BJ (cell line): Measurements from ENCODE around the gene LAMA3. TPM values are rescaled to one million over a fixed set of nuclear protein-coding genes. Genes with fewer than 3 reads are reported as not detected.

Experiments
- CTCF ChIA-PET: fragments of 350-600 bp; formaldehyde crosslinking; extraction: SDS; loops from one replicate; lab custom pipeline; 2021; ENCODE audit warnings: antibody characterized with exemption, inconsistent platforms; lab: Yijun Ruan, JAX
- POLR2A ChIA-PET: fragments of 300-600 bp; sonication (Branson Sonifier 250); formaldehyde crosslinking; extraction: SDS; loops from one replicate; lab custom pipeline; 2021; ENCODE audit warnings: antibody characterized with exemption; lab: Charles Lee
- DNase-seq: peaks from one replicate; pipeline ENCODE4 v3.0.0-alpha.2; 2011; ENCODE audit warnings: low read depth
- H3K27me3 ChIP-seq: 2 replicates; pipeline ENCODE4 v1.6.0; 2011; ENCODE audit warnings: low read length; ENCODE audit not compliant: control insufficient read depth, insufficient read depth
- H3K36me3 ChIP-seq: 2 replicates; pipeline ENCODE4 v1.5.1; 2011; ENCODE audit warnings: low read length; ENCODE audit not compliant: control insufficient read depth, insufficient read depth
- H3K4me3 ChIP-seq: 2 replicates; pipeline ENCODE4 v1.5.1; 2011; ENCODE audit warnings: low read depth, mild to moderate bottlenecking, control low read depth, low read length
- polyA plus RNA-seq: library from polyadenylated mRNA; depleted of rRNA; stranded (reverse); fragments of >200 nt; gene quantifications from 2 replicates; pipeline ENCODE4 v1.2.3, GENCODE V29; 2011
- TF ChIP-seq, protein P1 (sequence below): IDR thresholded peaks from 2 replicates; pipeline ENCODE4 v1.5.1; 2011; ENCODE audit warnings: low read depth, mild to moderate bottlenecking, control low read depth, inconsistent platforms, low read length, moderate library complexity; ENCODE audit not compliant: insufficient read depth

LAMA3 gene
- polyA plus RNA-seq, 1 experiment = 5.6 TPM

- CTCF ChIA-PET = interaction anchor here (1.1 to 1.9 kb wide), 2 partner anchors 15 to 35 kb away, joined by 3 to 8 read pairs; no protein-coding TSS in a partner anchor
- H3K27me3 ChIP-seq = no peaks in the 10 kb centered on the region
- POLR2A ChIA-PET = interaction anchor here (0.6 kb wide), 1 partner anchor 468 kb away, joined by 3 read pairs; no protein-coding TSS in a partner anchor
- H3K36me3 ChIP-seq = no peaks in the 10 kb centered on the region
- TF ChIP-seq, protein P1, sequence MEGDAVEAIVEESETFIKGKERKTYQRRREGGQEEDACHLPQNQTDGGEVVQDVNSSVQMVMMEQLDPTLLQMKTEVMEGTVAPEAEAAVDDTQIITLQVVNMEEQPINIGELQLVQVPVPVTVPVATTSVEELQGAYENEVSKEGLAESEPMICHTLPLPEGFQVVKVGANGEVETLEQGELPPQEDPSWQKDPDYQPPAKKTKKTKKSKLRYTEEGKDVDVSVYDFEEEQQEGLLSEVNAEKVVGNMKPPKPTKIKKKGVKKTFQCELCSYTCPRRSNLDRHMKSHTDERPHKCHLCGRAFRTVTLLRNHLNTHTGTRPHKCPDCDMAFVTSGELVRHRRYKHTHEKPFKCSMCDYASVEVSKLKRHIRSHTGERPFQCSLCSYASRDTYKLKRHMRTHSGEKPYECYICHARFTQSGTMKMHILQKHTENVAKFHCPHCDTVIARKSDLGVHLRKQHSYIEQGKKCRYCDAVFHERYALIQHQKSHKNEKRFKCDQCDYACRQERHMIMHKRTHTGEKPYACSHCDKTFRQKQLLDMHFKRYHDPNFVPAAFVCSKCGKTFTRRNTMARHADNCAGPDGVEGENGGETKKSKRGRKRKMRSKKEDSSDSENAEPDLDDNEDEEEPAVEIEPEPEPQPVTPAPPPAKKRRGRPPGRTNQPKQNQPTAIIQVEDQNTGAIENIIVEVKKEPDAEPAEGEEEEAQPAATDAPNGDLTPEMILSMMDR = no peak
- no peak for DNase-seq
- no peak overlapping the region for H3K4me3 ChIP-seq
Observed at GRCh38 chr18:23933407-23933806, 244.2 kb downstream of the LAMA3 start.

GRCh38 chr18:23934252-23934651 lies 245.0 kb downstream of the LAMA3 start:
- H3K27me3 ChIP-seq = no peaks in the 10 kb centered on the region
- no peak for DNase-seq
- TF ChIP-seq, protein P1 = no peak
- H3K36me3 ChIP-seq = no peaks in the 10 kb centered on the region
- no peak overlapping the region for H3K4me3 ChIP-seq
- ChIA-PET POLR2A (interaction anchor here (0.5 to 0.6 kb wide), 2 partner anchors 11 to 215 kb away, joined by 4 to 7 read pairs; no protein-coding TSS in a partner anchor), CTCF (interaction anchor here (0.9 to 1.3 kb wide), 3 partner anchors 16 to 312 kb away, joined by 3 read pairs; no protein-coding TSS in a partner anchor)

- H3K27me3 ChIP-seq = no peaks in the 10 kb centered on the region
- TF ChIP-seq, protein P1 = no peak
- ChIA-PET CTCF (interaction anchor here (0.9 to 1.3 kb wide), 2 partner anchors 16 to 313 kb away, joined by 3 read pairs; no protein-coding TSS in a partner anchor), POLR2A (no interaction called here)
- H3K4me3 ChIP-seq = no peak overlapping the region
- no peak for DNase-seq
- no peaks in the 10 kb centered on the region for H3K36me3 ChIP-seq
Observed at GRCh38 chr18:23934863-23935262, 245.6 kb downstream of the LAMA3 start.

GRCh38 chr18:23935804-23936203 lies 246.6 kb downstream of the LAMA3 start:
- POLR2A ChIA-PET = no interaction called here
- Histone ChIP-seq H3K36me3 (no peaks in the 10 kb centered on the region), H3K27me3 (no peaks in the 10 kb centered on the region), H3K4me3 (no peak overlapping the region)
- TF ChIP-seq, protein P1 = no peak
- DNase-seq = no peak
- CTCF ChIA-PET = no interaction called here

DNA sequence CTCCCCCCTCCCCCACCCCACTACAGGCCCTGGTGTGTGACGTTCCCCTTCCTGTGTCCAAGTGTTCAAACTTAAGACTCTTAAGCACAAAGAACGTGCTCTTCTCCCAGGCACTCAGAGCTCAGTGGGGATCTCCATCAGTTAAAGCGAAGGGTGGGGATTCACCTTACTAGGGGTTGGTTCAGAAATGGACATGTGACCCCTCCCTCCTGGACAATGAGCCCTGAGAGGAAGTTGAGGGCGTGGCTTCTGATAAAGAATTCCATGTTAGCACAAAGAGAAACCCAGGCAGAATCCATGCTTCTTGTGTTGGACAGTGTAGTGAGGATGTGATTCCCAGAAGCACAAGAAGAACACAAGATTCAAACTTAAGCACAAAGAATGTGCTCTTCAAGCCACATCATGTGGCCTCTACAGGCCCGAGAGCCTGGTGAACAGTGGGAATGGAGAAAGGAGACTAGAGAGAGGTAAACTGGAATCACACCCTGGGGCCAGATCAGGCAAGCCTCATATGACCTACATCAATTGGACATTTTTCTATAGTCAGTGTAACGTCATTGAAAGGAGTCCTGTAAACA lies 247.2 kb downstream of the LAMA3 start:
- Histone ChIP-seq H3K4me3 (no peak overlapping the region), H3K36me3 (no peaks in the 10 kb centered on the region), H3K27me3 (no peaks in the 10 kb centered on the region)
- CTCF ChIA-PET = no interaction called here
- no peak for DNase-seq
- TF ChIP-seq, protein P1 = no peak
- POLR2A ChIA-PET = interaction anchor here (0.6 kb wide), 1 partner anchor 99 kb away, joined by 3 read pairs; no protein-coding TSS in a partner anchor
